Loucy (cell line): Measurements from ENCODE around the gene TNRC6B.
"Not testable (repeated sequence)": the region's sequence is repeated elsewhere in the genome, so short reads cannot be mapped to it uniquely, and the experiment has no call there.

ENCODE experiments used
- EZH2phosphoT487 ChIP-seq: fragments of 200-600 bp; IDR thresholded peaks from 2 replicates; pipeline ENCODE4 v1.6.1; 2018; ENCODE audit warnings: antibody characterized with exemption, mild to moderate bottlenecking, moderate library complexity, borderline replicate concordance
- TF ChIP-seq, protein P1 (sequence below): fragments of 200-600 bp; sonication (generic); conservative IDR thresholded peaks from 2 replicates; pipeline ENCODE4 v1.5.1; 2014; ENCODE audit warnings: mild to moderate bottlenecking, antibody characterized with exemption, low read length

DNA sequence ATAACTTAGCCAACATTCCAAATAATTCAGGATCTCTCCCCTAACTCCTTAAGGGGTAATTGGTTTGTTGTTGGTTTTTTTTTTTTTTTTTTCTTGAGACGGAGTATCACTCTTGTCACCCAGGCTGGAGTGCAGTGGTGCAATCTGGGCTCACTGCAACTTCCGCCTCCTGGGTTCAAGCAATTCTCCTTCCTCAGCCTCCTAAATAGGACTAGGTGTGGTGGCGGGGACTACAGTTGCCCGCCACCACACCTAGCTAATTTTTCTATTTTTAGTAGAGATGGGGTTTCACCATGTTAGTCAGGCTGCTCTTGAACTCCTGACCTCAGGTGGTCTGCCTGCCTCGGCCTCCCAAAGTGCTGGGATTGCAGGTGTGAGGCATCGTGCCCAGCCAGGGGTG lies 21.0 kb upstream of the TNRC6B start:
- TF ChIP-seq, protein P1, sequence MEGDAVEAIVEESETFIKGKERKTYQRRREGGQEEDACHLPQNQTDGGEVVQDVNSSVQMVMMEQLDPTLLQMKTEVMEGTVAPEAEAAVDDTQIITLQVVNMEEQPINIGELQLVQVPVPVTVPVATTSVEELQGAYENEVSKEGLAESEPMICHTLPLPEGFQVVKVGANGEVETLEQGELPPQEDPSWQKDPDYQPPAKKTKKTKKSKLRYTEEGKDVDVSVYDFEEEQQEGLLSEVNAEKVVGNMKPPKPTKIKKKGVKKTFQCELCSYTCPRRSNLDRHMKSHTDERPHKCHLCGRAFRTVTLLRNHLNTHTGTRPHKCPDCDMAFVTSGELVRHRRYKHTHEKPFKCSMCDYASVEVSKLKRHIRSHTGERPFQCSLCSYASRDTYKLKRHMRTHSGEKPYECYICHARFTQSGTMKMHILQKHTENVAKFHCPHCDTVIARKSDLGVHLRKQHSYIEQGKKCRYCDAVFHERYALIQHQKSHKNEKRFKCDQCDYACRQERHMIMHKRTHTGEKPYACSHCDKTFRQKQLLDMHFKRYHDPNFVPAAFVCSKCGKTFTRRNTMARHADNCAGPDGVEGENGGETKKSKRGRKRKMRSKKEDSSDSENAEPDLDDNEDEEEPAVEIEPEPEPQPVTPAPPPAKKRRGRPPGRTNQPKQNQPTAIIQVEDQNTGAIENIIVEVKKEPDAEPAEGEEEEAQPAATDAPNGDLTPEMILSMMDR: not testable (repeated sequence)
- TF ChIP-seq EZH2phosphoT487: not testable (repeated sequence)
